HepG2 (cell line): ENCODE measurements around the gene MEGF6.

Source experiments
- SRF ChIP-seq: IDR thresholded peaks from 2 replicates; pipeline ENCODE4 v1.6.1; 2011; ENCODE audit warnings: mild to moderate bottlenecking, low read depth, low read length, moderate library complexity
- TF ChIP-seq, protein P1 (sequence below): sonication (generic); formaldehyde crosslinking; IDR thresholded peaks from 2 replicates; pipeline ENCODE4 v1.8.0; 2022; ENCODE audit warnings: missing genetic modification reagents, mild to moderate bottlenecking, inconsistent platforms, borderline replicate concordance

DNA sequence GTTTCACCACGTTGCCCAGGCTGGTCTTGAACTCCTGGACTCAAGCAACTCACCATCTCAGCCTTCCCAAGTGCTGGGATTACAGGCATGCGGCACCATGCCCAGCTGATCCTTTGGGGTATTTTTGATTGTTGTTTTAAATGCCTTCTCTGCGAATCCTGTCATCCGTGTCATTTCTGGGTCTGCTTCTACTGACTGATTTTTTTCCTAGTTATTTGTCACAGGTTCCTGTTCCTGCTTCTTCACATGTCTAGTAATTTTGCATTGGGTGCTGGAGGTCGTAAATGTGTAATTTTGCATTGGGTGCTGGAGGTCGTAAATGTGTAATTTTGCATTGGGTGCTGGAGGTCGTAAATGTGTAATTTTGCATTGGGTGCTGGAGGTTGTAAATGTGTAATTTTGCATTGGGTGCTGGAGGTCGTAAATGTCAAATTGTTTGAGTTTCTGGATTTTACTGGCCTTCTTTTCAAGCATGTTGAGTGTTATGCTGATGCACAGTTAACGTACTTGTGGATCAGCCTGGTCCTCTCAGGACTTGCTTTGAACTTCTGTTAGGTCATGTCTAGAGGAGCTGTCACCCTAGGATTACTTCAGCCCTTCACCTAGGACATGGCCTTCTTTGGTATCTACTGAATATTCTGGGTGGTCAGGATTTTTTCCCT lies 161.0 kb downstream of the MEGF6 start:
- TF ChIP-seq SRF: no peak
- TF ChIP-seq, protein P1, sequence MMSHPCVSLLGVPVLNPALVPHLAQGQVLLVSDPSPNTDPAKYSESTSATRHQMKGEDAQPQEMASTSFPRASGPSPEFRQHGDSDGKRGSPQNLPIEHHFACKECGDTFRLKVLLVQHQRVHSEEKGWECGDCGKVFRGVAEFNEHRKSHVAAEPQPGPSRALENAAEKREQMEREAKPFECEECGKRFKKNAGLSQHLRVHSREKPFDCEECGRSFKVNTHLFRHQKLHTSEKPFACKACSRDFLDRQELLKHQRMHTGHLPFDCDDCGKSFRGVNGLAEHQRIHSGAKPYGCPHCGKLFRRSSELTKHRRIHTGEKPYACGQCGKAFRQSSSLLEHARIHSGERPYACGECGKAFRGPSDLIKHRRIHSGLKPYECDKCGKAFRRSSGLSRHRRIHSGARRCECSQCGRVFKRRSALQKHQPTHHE (CRISPR knock-in tag): no peak
